WTC11 (cell line): ENCODE measurements around the gene ZNF747. TPM values are rescaled to one million over a fixed set of nuclear protein-coding genes. Genes with fewer than 3 reads are reported as not detected.

ENCODE experiments used
- ATAC-seq: fragments of 200-7000 bp; cut with Tn5 transposase; 2 replicates; pipeline ENCODE4 v1.10.0; 2021; ENCODE audit warnings: mild to moderate bottlenecking, moderate library complexity
- CTCF ChIA-PET: fragments of 300-600 bp; sonication (Branson Sonifier 250); formaldehyde crosslinking; loops from one replicate; lab custom pipeline; 2021; ENCODE audit warnings: antibody characterized with exemption; lab: Charles Lee
- POLR2A ChIA-PET: fragments of 350-600 bp; sonication (Branson Sonifier 250); formaldehyde crosslinking; loops from one replicate; lab custom pipeline; 2021; ENCODE audit warnings: antibody characterized with exemption; lab: Charles Lee
- DNase-seq: peaks from one replicate; pipeline ENCODE4 v3.0.0; 2021; ENCODE audit warnings: low spot score
- H3K27ac Mint-ChIP-seq: 2 replicates; pipeline ENCODE4 v1.8.0; 2021; ENCODE audit warnings: mixed read lengths
- H3K27me3 Mint-ChIP-seq: 2 replicates; pipeline ENCODE4 v1.8.0; 2021; ENCODE audit warnings: low read depth, mild to moderate bottlenecking, moderate library complexity, mixed read lengths
- H3K36me3 Mint-ChIP-seq: 2 replicates; pipeline ENCODE4 v1.8.0; 2021; ENCODE audit warnings: mixed read lengths
- H3K4me1 Mint-ChIP-seq: 2 replicates; pipeline ENCODE4 v1.8.0; 2022; ENCODE audit warnings: mixed read lengths
- H3K4me3 Mint-ChIP-seq: 2 replicates; pipeline ENCODE4 v1.8.0; 2021; ENCODE audit warnings: mild to moderate bottlenecking, moderate library complexity, mixed read lengths
- H3K9me3 Mint-ChIP-seq: 2 replicates; pipeline ENCODE4 v1.8.0; 2021; ENCODE audit warnings: mixed read lengths
- ATF1 ChIP-seq: sonication (generic); formaldehyde crosslinking; IDR thresholded peaks from 2 replicates; pipeline ENCODE4 v1.8.1; 2023; ENCODE audit warnings: mild to moderate bottlenecking, moderate library complexity, missing genetic modification reagents
- EMX1 ChIP-seq: fragments of 250-450 bp; sonication (Bioruptor Pico); IDR thresholded peaks from 2 replicates; pipeline ENCODE4 v1.8.0; 2021; ENCODE audit warnings: mild to moderate bottlenecking
- FOXK1 ChIP-seq: sonication (generic); formaldehyde crosslinking; IDR thresholded peaks from 2 replicates; pipeline ENCODE4 v1.8.0; 2022; ENCODE audit warnings: mild to moderate bottlenecking, moderate library complexity, missing genetic modification reagents
- GABPB1 ChIP-seq: sonication (generic); formaldehyde crosslinking; IDR thresholded peaks from 2 replicates; pipeline ENCODE4 v1.8.1; 2023; ENCODE audit warnings: mild to moderate bottlenecking, missing genetic modification reagents
- JUN ChIP-seq: sonication (generic); formaldehyde crosslinking; IDR thresholded peaks from 2 replicates; pipeline ENCODE4 v1.8.0; 2023; ENCODE audit warnings: mild to moderate bottlenecking, missing genetic modification reagents
- KAT7 ChIP-seq: sonication (generic); formaldehyde crosslinking; IDR thresholded peaks from 2 replicates; pipeline ENCODE4 v1.8.1; 2023; ENCODE audit warnings: missing genetic modification reagents, mild to moderate bottlenecking, borderline replicate concordance
- NR1H2 ChIP-seq: sonication (generic); formaldehyde crosslinking; IDR thresholded peaks from 2 replicates; pipeline ENCODE4 v1.9.0; 2021; ENCODE audit warnings: mild to moderate bottlenecking, moderate library complexity, missing genetic modification reagents
- SMAD4 ChIP-seq: sonication (generic); formaldehyde crosslinking; IDR thresholded peaks from 2 replicates; pipeline ENCODE4 v1.8.0; 2022; ENCODE audit warnings: mild to moderate bottlenecking, missing genetic modification reagents
- SOX15 ChIP-seq: fragments of 250-450 bp; sonication (Bioruptor Pico); IDR thresholded peaks from 2 replicates; pipeline ENCODE4 v1.9.0; 2021; ENCODE audit warnings: mild to moderate bottlenecking
- TCF7 ChIP-seq: sonication (generic); formaldehyde crosslinking; IDR thresholded peaks from 2 replicates; pipeline ENCODE4 v1.8.0; 2022; ENCODE audit warnings: mild to moderate bottlenecking, low read depth, missing genetic modification reagents, moderate library complexity
- TEAD1 ChIP-seq: sonication (generic); formaldehyde crosslinking; IDR thresholded peaks from 2 replicates; pipeline ENCODE4 v1.8.0; 2022; ENCODE audit warnings: mild to moderate bottlenecking, missing genetic modification reagents
- ZNF121 ChIP-seq: sonication (generic); formaldehyde crosslinking; IDR thresholded peaks from 2 replicates; pipeline ENCODE4 v1.8.0; 2023; ENCODE audit warnings: missing genetic modification reagents
- ZNF138 ChIP-seq: sonication (generic); formaldehyde crosslinking; conservative IDR thresholded peaks from 2 replicates; pipeline ENCODE4 v1.8.1; 2022; ENCODE audit warnings: mild to moderate bottlenecking, moderate library complexity, missing genetic modification reagents
- ZNF232 ChIP-seq: sonication (generic); formaldehyde crosslinking; IDR thresholded peaks from 2 replicates; pipeline ENCODE4 v1.8.0; 2022; ENCODE audit warnings: mild to moderate bottlenecking, missing genetic modification reagents
- ZNF263 ChIP-seq: sonication (generic); formaldehyde crosslinking; IDR thresholded peaks from 2 replicates; pipeline ENCODE4 v1.8.1; 2022; ENCODE audit warnings: low read depth, mild to moderate bottlenecking, moderate library complexity, missing genetic modification reagents
- ZNF317 ChIP-seq: sonication (generic); formaldehyde crosslinking; IDR thresholded peaks from 2 replicates; pipeline ENCODE4 v1.8.1; 2023; ENCODE audit warnings: low read depth, mild to moderate bottlenecking, moderate library complexity, missing genetic modification reagents, borderline replicate concordance
- total RNA-seq: library from RNA; stranded (reverse); gene quantifications from 3 replicates; pipeline ENCODE4 v1.2.3, GENCODE V29; 2021
- TF ChIP-seq, protein P1 (sequence below): fragments of 250-450 bp; sonication (Bioruptor Pico); IDR thresholded peaks from 2 replicates; pipeline ENCODE4 v1.8.0; 2021; ENCODE audit warnings: mild to moderate bottlenecking
- TF ChIP-seq, protein P2 (sequence below): sonication (generic); formaldehyde crosslinking; IDR thresholded peaks from 2 replicates; pipeline ENCODE4 v1.8.0; 2023; ENCODE audit warnings: mild to moderate bottlenecking, missing genetic modification reagents
- TF ChIP-seq, protein P3 (sequence below): sonication (generic); formaldehyde crosslinking; IDR thresholded peaks from 2 replicates; pipeline ENCODE4 v1.8.0; 2023; ENCODE audit warnings: missing genetic modification reagents, mild to moderate bottlenecking, borderline replicate concordance
- TF ChIP-seq, protein P4 (sequence below): sonication (generic); formaldehyde crosslinking; IDR thresholded peaks from 2 replicates; pipeline ENCODE4 v1.8.0; 2023; ENCODE audit warnings: missing genetic modification reagents
- TF ChIP-seq, protein P5 (sequence below): sonication (generic); formaldehyde crosslinking; IDR thresholded peaks from 2 replicates; pipeline ENCODE4 v1.8.1; 2022; ENCODE audit warnings: low read depth, mild to moderate bottlenecking, moderate library complexity, missing genetic modification reagents, borderline replicate concordance

The ZNF747 gene
- total RNA-seq, 1 experiment from 2014 or later: 11.3 TPM

DNA sequence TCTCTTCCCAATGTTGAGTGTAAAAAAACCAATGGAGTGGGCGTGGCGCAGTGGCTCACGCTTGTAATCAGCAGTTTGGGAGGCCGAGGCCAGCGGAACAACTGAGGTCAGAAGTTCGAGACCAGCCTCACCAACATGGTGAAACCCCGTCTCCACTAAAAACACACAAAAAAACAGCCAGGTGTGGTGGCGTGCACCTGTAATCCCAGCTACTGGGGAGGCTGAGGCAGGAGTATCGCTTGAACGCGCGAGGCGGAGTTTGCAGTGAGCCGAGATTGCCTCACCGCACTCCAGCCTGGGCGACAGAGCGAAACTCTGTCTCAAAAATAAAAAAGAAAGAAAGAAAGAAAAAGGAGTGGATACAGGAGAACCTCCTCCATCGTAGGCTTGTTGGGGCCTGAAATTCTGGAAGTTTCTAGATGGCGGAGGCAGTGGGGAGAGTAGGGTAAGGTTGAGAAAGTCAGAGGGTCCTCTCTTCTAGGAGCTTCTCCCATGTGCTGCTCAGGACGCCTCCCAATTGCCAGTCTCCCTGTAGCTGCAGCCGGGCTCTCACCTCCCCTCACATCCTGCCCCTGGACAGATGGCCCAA is 24.2 kb upstream of the ZNF747 start:
- ChIA-PET CTCF (interaction anchor here (0.6 to 2.8 kb wide), 16 partner anchors 9 to 447 kb away, joined by 3 to 39 read pairs (median 3); partner anchors contain the start of genes DCTPP1, ZNF688, ZNF689 and ZNF747), POLR2A (interaction anchor here (0.7 to 3.5 kb wide), 9 partner anchors 12 to 164 kb away, joined by 3 to 42 read pairs (median 4); partner anchors contain the start of genes DCTPP1, PRR14, ZNF48 and ZNF688)
- Mint-ChIP-seq H3K4me1 (peaks cover 26% of the 10 kb centered on the region), H3K9me3 (no peaks in the 10 kb centered on the region), H3K27ac (peak overlapping the region; percentile 98), H3K4me3 (peak overlapping the region; percentile 77), H3K27me3 (peaks cover 17% of the 10 kb centered on the region), H3K36me3 (peaks cover 10% of the 10 kb centered on the region)
- DNase-seq (no peak), ATAC-seq (no peak)
- TF ChIP-seq GABPB1 (CRISPR knock-in tag) (0 out of 2 replicates have a peak, but pooled peaks have one; percentile 8), SMAD4 (no peak)
- TF ChIP-seq, protein P1, sequence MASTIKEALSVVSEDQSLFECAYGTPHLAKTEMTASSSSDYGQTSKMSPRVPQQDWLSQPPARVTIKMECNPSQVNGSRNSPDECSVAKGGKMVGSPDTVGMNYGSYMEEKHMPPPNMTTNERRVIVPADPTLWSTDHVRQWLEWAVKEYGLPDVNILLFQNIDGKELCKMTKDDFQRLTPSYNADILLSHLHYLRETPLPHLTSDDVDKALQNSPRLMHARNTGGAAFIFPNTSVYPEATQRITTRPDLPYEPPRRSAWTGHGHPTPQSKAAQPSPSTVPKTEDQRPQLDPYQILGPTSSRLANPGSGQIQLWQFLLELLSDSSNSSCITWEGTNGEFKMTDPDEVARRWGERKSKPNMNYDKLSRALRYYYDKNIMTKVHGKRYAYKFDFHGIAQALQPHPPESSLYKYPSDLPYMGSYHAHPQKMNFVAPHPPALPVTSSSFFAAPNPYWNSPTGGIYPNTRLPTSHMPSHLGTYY (CRISPR knock-in tag): 0 out of 2 replicates have a peak, but pooled peaks have one; percentile 6
- TF ChIP-seq, protein P2, sequence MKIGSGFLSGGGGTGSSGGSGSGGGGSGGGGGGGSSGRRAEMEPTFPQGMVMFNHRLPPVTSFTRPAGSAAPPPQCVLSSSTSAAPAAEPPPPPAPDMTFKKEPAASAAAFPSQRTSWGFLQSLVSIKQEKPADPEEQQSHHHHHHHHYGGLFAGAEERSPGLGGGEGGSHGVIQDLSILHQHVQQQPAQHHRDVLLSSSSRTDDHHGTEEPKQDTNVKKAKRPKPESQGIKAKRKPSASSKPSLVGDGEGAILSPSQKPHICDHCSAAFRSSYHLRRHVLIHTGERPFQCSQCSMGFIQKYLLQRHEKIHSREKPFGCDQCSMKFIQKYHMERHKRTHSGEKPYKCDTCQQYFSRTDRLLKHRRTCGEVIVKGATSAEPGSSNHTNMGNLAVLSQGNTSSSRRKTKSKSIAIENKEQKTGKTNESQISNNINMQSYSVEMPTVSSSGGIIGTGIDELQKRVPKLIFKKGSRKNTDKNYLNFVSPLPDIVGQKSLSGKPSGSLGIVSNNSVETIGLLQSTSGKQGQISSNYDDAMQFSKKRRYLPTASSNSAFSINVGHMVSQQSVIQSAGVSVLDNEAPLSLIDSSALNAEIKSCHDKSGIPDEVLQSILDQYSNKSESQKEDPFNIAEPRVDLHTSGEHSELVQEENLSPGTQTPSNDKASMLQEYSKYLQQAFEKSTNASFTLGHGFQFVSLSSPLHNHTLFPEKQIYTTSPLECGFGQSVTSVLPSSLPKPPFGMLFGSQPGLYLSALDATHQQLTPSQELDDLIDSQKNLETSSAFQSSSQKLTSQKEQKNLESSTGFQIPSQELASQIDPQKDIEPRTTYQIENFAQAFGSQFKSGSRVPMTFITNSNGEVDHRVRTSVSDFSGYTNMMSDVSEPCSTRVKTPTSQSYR: 0 out of 2 replicates have a peak, but pooled peaks have one; percentile 38

DNA sequence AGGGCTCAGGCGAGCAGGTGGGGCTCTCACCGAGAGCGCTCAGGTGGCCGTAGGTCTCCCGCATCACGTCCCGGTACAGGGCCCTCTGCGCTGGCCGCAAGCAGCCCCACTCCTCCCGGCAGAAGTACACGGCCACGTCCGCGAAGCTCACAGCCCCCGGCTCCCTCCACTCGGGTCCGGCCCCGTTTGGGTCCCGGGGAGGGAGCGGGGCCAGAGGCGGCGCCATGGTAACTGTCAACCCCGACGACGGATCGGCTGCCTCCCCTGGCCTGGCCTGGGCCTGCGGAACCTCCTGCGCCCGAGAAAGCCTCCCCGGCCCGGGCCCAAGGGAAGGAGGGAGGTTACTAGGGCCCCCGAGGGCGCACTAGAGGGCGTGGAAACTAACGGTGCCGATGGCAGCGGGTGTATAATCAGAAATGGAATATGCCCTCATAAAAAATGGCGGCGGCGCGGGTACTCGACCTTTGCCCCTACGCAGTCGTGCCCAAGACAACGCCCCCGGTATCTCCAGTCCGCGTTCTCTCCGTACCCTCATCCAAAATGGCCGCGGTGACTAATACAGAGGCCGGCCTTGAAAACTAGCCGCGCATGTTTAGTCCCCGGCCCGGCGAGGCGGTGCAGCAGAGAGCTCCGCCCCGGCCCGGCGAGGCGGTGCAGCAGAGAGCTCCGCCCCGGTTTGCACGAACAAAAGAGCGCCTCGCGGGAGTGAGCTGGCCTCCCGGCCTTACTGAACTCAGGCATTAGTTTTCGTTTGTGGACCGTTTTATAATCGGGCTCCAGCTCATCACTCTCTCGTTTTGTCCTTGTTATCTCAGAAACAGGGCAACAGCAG is 23.5 kb upstream of the ZNF747 start, which contains the start of gene ZNF764:
ZNF764 (minus strand) TSS at position 418 of the 832 bp plus-strand sequence; CDS start at position 226, 192 bp downstream.
- Mint-ChIP-seq H3K36me3 (peaks cover 16% of the 10 kb centered on the region), H3K9me3 (no peaks in the 10 kb centered on the region), H3K27ac (peak within 1 kb of the TSS; percentile 98), H3K27me3 (peaks cover 17% of the 10 kb centered on the region), H3K4me1 (peaks cover 29% of the 10 kb centered on the region), H3K4me3 (peak within 1 kb of the TSS; percentile 77)
- POLR2A ChIA-PET: interaction anchor here (0.5 to 3.5 kb wide), 12 partner anchors 13 to 655 kb away, joined by 3 to 42 read pairs (median 4); partner anchors contain the start of genes DCTPP1, PRR14, ZNF48 and ZNF688
- DNase-seq (peak; percentile 96), ATAC-seq (peak; percentile 94)
- CTCF ChIA-PET: interaction anchor here (0.5 to 2.8 kb wide), 19 partner anchors 8 to 446 kb away, joined by 3 to 39 read pairs (median 3); partner anchors contain the start of genes DCTPP1, ZNF688, ZNF689 and ZNF747
- TF ChIP-seq, protein P3, sequence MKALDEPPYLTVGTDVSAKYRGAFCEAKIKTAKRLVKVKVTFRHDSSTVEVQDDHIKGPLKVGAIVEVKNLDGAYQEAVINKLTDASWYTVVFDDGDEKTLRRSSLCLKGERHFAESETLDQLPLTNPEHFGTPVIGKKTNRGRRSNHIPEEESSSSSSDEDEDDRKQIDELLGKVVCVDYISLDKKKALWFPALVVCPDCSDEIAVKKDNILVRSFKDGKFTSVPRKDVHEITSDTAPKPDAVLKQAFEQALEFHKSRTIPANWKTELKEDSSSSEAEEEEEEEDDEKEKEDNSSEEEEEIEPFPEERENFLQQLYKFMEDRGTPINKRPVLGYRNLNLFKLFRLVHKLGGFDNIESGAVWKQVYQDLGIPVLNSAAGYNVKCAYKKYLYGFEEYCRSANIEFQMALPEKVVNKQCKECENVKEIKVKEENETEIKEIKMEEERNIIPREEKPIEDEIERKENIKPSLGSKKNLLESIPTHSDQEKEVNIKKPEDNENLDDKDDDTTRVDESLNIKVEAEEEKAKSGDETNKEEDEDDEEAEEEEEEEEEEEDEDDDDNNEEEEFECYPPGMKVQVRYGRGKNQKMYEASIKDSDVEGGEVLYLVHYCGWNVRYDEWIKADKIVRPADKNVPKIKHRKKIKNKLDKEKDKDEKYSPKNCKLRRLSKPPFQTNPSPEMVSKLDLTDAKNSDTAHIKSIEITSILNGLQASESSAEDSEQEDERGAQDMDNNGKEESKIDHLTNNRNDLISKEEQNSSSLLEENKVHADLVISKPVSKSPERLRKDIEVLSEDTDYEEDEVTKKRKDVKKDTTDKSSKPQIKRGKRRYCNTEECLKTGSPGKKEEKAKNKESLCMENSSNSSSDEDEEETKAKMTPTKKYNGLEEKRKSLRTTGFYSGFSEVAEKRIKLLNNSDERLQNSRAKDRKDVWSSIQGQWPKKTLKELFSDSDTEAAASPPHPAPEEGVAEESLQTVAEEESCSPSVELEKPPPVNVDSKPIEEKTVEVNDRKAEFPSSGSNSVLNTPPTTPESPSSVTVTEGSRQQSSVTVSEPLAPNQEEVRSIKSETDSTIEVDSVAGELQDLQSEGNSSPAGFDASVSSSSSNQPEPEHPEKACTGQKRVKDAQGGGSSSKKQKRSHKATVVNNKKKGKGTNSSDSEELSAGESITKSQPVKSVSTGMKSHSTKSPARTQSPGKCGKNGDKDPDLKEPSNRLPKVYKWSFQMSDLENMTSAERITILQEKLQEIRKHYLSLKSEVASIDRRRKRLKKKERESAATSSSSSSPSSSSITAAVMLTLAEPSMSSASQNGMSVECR (CRISPR knock-in tag): 0 out of 2 replicates have a peak, but pooled peaks have one; percentile 27
- 0 out of 2 replicates have a peak, but pooled peaks have one; percentile 8 for TF ChIP-seq TEAD1 (CRISPR knock-in tag)
- no peak for TF ChIP-seq ATF1 (CRISPR knock-in tag)
- TF ChIP-seq ZNF317 (CRISPR knock-in tag): no peak
- no peak for TF ChIP-seq SOX15 (CRISPR knock-in tag)
- no peak for TF ChIP-seq JUN (CRISPR knock-in tag)
- TF ChIP-seq ZNF263 (CRISPR knock-in tag): no peak
- TF ChIP-seq FOXK1 (CRISPR knock-in tag): peak; percentile 74; the same call in 1 of the 2 replicates
- TF ChIP-seq NR1H2: no peak
- TF ChIP-seq, protein P4, sequence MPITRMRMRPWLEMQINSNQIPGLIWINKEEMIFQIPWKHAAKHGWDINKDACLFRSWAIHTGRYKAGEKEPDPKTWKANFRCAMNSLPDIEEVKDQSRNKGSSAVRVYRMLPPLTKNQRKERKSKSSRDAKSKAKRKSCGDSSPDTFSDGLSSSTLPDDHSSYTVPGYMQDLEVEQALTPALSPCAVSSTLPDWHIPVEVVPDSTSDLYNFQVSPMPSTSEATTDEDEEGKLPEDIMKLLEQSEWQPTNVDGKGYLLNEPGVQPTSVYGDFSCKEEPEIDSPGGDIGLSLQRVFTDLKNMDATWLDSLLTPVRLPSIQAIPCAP (CRISPR knock-in tag): no peak
- no peak for TF ChIP-seq EMX1
- no peak for TF ChIP-seq ZNF138 (CRISPR knock-in tag)
- no peak for TF ChIP-seq TCF7
- 0 out of 2 replicates have a peak, but pooled peaks have one; percentile 41 for TF ChIP-seq ZNF232 (CRISPR knock-in tag)
- no peak; the same call in 1 of the 2 replicates for TF ChIP-seq KAT7 (CRISPR knock-in tag)
- TF ChIP-seq, protein P5, sequence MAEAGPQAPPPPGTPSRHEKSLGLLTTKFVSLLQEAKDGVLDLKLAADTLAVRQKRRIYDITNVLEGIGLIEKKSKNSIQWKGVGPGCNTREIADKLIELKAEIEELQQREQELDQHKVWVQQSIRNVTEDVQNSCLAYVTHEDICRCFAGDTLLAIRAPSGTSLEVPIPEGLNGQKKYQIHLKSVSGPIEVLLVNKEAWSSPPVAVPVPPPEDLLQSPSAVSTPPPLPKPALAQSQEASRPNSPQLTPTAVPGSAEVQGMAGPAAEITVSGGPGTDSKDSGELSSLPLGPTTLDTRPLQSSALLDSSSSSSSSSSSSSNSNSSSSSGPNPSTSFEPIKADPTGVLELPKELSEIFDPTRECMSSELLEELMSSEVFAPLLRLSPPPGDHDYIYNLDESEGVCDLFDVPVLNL (CRISPR knock-in tag): no peak
- TF ChIP-seq ZNF121 (CRISPR knock-in tag): no peak
